ENCODE data around the gene UBE2Q2. TPM values are rescaled to one million over a fixed set of nuclear protein-coding genes. Genes with fewer than 3 reads are reported as not detected.

UBE2Q2 gene
- polyA plus RNA-seq, 2 of the 4 experiments (the other 2 are of a cell fraction) = 36.5 to 50.6 TPM

DNA sequence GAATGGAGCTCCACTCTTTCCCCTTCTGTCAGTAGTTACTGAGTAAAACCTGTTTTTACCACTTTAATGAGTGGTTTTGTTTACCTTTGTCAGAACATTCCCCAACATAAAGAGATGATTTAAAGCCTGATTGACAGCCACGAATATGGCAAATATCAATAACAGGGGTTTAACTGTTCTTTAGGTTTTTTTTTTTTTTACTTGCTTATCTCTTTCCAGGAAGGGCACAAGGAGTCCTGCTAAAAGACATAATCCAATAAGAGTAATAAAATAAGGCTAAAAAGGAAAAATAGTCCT is 11.5 kb upstream of the UBE2Q2 start:
- no peak for DNase-seq (ENCODE audit: low read depth in 1 of 2, low spot score in 1 of 2)
- POLR2A ChIA-PET = interaction anchor here (1.6 kb wide), 1 partner anchor 11 kb away, joined by 10 read pairs; the partner anchor contains the start of gene UBE2Q2
- ATAC-seq = no peak

DNA sequence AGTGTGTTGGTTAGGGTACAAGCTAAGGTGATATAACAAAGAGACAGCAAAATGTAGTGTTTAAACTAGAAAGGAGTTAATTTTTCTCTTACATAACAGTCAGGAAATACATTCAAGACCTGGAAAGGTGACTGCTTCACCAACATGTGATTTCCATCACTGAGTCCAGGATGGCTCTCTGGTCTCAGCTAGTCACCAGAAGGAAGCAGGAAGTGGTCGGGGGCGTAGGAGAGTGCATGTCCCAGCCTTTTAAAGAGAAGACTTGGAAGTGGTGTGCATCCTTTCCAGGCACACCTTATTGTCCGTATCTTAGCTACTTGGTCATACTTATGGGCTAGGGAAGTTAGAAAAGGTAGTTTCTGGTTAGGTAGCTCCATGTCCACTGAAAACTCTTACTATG is 11.1 kb upstream of the UBE2Q2 start:
- DNase-seq (ENCODE audit: low read depth in 1 of 2, low spot score in 1 of 2) (no peak), ATAC-seq (no peak), FAIRE-seq (no peak)
- Histone ChIP-seq H3K27ac (no peak overlapping the region), H3K4me1 (0 out of 3 replicates have a peak, but pooled peaks cover 2% of the 10 kb centered on the region), H3K4me2 (no peak overlapping the region), H3K9me3 (no peaks in the 10 kb centered on the region), H3K4me3 (no peak overlapping the region)
- TF ChIP-seq JUN (IDR thresholded peaks at IDR 0.05) (no peak), BHLHE40 (IDR thresholded peaks at IDR 0.05; ENCODE audit: low read depth, low read length) (no peak), JUNB (IDR thresholded peaks at IDR 0.05) (no peak), CEBPB (IDR thresholded peaks at IDR 0.05) (no peak), CBX8 (IDR thresholded peaks at IDR 0.05) (no peak)
- ChIA-PET POLR2A (interaction anchor here (1.6 kb wide), 1 partner anchor 11 kb away, joined by 10 read pairs; the partner anchor contains the start of gene UBE2Q2), CTCF (interaction anchor here (0.9 to 2.2 kb wide), 9 partner anchors 9 to 318 kb away, joined by 3 to 6 read pairs (median 4); no protein-coding TSS in a partner anchor)
- WGBS (ENCODE audit: missing lambda C conversion rate) = 67% methylated on average over 3 of the region's 3 CpGs

More for the DNA sequence above, 11.5 kb upstream of the UBE2Q2 start:
- Histone ChIP-seq H3K4me2 (no peak overlapping the region), H3K9me3 (no peaks in the 10 kb centered on the region), H3K27ac (no peak overlapping the region), H3K4me1 (no peaks in the 10 kb centered on the region), H3K4me3 (no peak overlapping the region)
- 27% methylated on average over 1 of the region's 1 CpG for WGBS (ENCODE audit: missing lambda C conversion rate)
- no peak for FAIRE-seq
- CTCF ChIA-PET = interaction anchor here (0.9 to 2.2 kb wide), 8 partner anchors 9 to 137 kb away, joined by 3 to 6 read pairs (median 4); no protein-coding TSS in a partner anchor
- TF ChIP-seq SMC3 (IDR thresholded peaks at IDR 0.05) (no peak), ZFP36 (IDR thresholded peaks at IDR 0.05; ENCODE audit: borderline replicate concordance, partially characterized antibody) (no peak), GATA3 (IDR thresholded peaks at IDR 0.05; ENCODE audit: borderline replicate concordance) (no peak), POLR2AphosphoS2 (conservative IDR thresholded peaks at IDR 0.05; ENCODE audit: low read length) (no peak), HOXB13 (CRISPR knock-in tag; IDR thresholded peaks at IDR 0.05; ENCODE audit: low read depth) (no peak)
- TF ChIP-seq, protein P1, sequence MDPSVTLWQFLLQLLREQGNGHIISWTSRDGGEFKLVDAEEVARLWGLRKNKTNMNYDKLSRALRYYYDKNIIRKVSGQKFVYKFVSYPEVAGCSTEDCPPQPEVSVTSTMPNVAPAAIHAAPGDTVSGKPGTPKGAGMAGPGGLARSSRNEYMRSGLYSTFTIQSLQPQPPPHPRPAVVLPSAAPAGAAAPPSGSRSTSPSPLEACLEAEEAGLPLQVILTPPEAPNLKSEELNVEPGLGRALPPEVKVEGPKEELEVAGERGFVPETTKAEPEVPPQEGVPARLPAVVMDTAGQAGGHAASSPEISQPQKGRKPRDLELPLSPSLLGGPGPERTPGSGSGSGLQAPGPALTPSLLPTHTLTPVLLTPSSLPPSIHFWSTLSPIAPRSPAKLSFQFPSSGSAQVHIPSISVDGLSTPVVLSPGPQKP (IDR thresholded peaks at IDR 0.05; ENCODE audit: low read depth, low read length) = no peak

DNA sequence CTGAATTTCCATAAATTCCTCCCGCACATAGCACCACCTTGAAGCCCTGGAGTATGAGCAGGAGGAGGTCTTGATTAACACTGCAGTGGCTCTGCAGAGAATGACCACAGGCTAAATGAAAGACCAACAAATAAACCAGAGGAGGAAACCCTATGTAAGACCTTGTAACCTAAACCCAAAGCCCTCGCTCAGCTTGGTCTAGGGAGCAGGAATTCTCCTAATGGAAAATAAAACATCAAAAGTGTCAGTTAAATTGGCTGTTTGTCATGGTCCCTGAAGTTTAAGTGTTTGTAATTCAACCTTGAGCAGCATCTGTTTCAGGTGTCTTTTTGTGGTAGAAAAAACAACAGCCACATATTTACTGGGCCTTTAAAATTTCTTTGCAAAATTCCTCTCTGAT is 9.2 kb upstream of the UBE2Q2 start:
- ATAC-seq = no peak
- TF ChIP-seq RAD21 (conservative IDR thresholded peaks at IDR 0.05 in 1 of 2, IDR thresholded peaks at IDR 0.05 in 1 of 2) (no peak), JUNB (IDR thresholded peaks at IDR 0.05) (no peak), BHLHE40 (IDR thresholded peaks at IDR 0.05; ENCODE audit: low read depth, low read length) (no peak), GATA3 (IDR thresholded peaks at IDR 0.05; ENCODE audit: borderline replicate concordance) (no peak), FOXS1 (CRISPR knock-in tag; IDR thresholded peaks at IDR 0.05) (no peak), TP53 (CRISPR knock-in tag; IDR thresholded peaks at IDR 0.05) (no peak), FOSB (CRISPR knock-in tag; IDR thresholded peaks at IDR 0.05) (no peak), KDM5A (IDR thresholded peaks at IDR 0.05) (no peak), CHD4 (IDR thresholded peaks at IDR 0.05; ENCODE audit: borderline replicate concordance) (no peak), TFCP2L1 (CRISPR knock-in tag; IDR thresholded peaks at IDR 0.05) (no peak)
- TF ChIP-seq, protein P2, sequence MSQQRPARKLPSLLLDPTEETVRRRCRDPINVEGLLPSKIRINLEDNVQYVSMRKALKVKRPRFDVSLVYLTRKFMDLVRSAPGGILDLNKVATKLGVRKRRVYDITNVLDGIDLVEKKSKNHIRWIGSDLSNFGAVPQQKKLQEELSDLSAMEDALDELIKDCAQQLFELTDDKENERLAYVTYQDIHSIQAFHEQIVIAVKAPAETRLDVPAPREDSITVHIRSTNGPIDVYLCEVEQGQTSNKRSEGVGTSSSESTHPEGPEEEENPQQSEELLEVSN (IDR thresholded peaks at IDR 0.05; ENCODE audit: borderline replicate concordance, low read depth) = no peak
- TF ChIP-seq, protein P3, sequence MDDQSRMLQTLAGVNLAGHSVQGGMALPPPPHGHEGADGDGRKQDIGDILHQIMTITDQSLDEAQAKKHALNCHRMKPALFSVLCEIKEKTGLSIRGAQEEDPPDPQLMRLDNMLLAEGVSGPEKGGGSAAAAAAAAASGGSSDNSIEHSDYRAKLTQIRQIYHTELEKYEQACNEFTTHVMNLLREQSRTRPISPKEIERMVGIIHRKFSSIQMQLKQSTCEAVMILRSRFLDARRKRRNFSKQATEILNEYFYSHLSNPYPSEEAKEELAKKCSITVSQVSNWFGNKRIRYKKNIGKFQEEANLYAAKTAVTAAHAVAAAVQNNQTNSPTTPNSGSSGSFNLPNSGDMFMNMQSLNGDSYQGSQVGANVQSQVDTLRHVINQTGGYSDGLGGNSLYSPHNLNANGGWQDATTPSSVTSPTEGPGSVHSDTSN (IDR thresholded peaks at IDR 0.05) = no peak
- TF ChIP-seq, protein P1 (IDR thresholded peaks at IDR 0.05; ENCODE audit: low read depth, low read length) = no peak
- TF ChIP-seq, protein P4, sequence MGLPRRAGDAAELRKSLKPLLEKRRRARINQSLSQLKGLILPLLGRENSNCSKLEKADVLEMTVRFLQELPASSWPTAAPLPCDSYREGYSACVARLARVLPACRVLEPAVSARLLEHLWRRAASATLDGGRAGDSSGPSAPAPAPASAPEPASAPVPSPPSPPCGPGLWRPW (IDR thresholded peaks at IDR 0.05) = no peak
- Histone ChIP-seq H3K4me3 (no peak overlapping the region), H3K27ac (no peak overlapping the region), H3K4me2 (no peak overlapping the region), H3K9me3 (no peaks in the 10 kb centered on the region), H3K4me1 (0 out of 3 replicates have a peak, but pooled peaks cover 3% of the 10 kb centered on the region)
- WGBS (ENCODE audit: missing lambda C conversion rate) = 90% methylated on average over 2 of the region's 2 CpGs
- FAIRE-seq = no peak
- DNase-seq (ENCODE audit: low read depth in 1 of 2, low spot score in 1 of 2) = no peak
- ChIA-PET CTCF (no interaction called here), POLR2A (no interaction called here)

Data from A549 (cell line).